Measurements from ENCODE around the gene DCD. TPM values are rescaled to one million over a fixed set of nuclear protein-coding genes. Genes with fewer than 3 reads are reported as not detected.

The DCD gene
- total and polyA plus RNA-seq, 2 of the 8 experiments (the other 6 are each of a cell fraction or from before 2014, with no cell fraction given): not detected

- no peaks in the 10 kb centered on the region for H3K36me3 ChIP-seq (ENCODE audit: control insufficient read depth in 2 of 4, insufficient read depth in 4 of 4, low read length in 3 of 4)
- H3K9me3 ChIP-seq (ENCODE audit: insufficient read depth in 2 of 2, low read depth in 1 of 2, low read length in 1 of 2): no peaks in the 10 kb centered on the region
- no peak overlapping the region for H4K8ac ChIP-seq (ENCODE audit: extremely low read depth, insufficient read depth, low read length)
- 71% methylated on average over 2 of the region's 2 CpGs; no CpG with 5 or more reads in 1 of the 2 experiments for WGBS, 2 experiments (ENCODE audit: extremely low coverage in 1 of 2, insufficient coverage in 1 of 2, insufficient read length in 1 of 2, insufficient replicate concordance in 2 of 2, low coverage in 1 of 2, low lambda C conversion rate in 2 of 2, missing lambda C conversion rate in 1 of 2)
- H2AFZ ChIP-seq (ENCODE audit: low read length): no peak overlapping the region
- no peak for FAIRE-seq
- no peak overlapping the region for H3K4me3 ChIP-seq (ENCODE audit: extremely low read depth in 1 of 4, insufficient read depth in 2 of 4, low read depth in 3 of 4, low read length in 4 of 4)
- no peak overlapping the region for H2BK120ac ChIP-seq (replicated peaks; ENCODE audit: low read depth, low read length)
- no peaks in the 10 kb centered on the region for H3K79me2 ChIP-seq (ENCODE audit: control insufficient read depth in 1 of 2, insufficient read depth in 2 of 2, low read length in 2 of 2)
- H2BK15ac ChIP-seq (ENCODE audit: low read length): no peak overlapping the region
- POLR2A ChIA-PET (ENCODE audit: partially characterized antibody): no interaction called here
- H3K23ac ChIP-seq (ENCODE audit: insufficient read length): no peak overlapping the region
- no peak overlapping the region for H4K91ac ChIP-seq (replicated peaks; ENCODE audit: insufficient read length, low read length)
- CTCF ChIA-PET (ENCODE audit: partially characterized antibody): interaction anchor here (1.1 to 6.8 kb wide), 21 partner anchors 11 to 367 kb away, joined by 3 to 48 read pairs (median 5); partner anchors contain the start of gene PPP1R1A
- H2AK5ac ChIP-seq (ENCODE audit: low read depth, low read length): no peak overlapping the region
- H3K27ac ChIP-seq (ENCODE audit: low read depth, low read length): no peak overlapping the region
- H3K18ac ChIP-seq (ENCODE audit: extremely low read depth, low read length): no peak overlapping the region
- DNase-seq (ENCODE audit: low read depth in 1 of 2, low spot score in 2 of 2): no peak
- H3K14ac ChIP-seq (ENCODE audit: insufficient read length): no peak overlapping the region
- H3K9ac ChIP-seq (replicated peaks in 1 of 4; ENCODE audit: extremely low read depth in 1 of 4, low read depth in 3 of 4, low read length in 3 of 4): no peak overlapping the region
- H2BK5ac ChIP-seq (ENCODE audit: low read depth, low read length): no peak overlapping the region
- no peak overlapping the region for H2BK20ac ChIP-seq (ENCODE audit: low read length)
- no peak overlapping the region for H2BK12ac ChIP-seq (ENCODE audit: low read depth, low read length)
- no peak for TF ChIP-seq HDAC2 (IDR thresholded peaks at IDR 0.05; ENCODE audit: borderline replicate concordance in 1 of 2, low read depth in 2 of 2, low read length in 2 of 2)
- no peak for TF ChIP-seq TEAD4 (IDR thresholded peaks at IDR 0.05; ENCODE audit: low read depth, low read length)
- TF ChIP-seq E2F6 (IDR thresholded peaks at IDR 0.05): no peak
- no peak for TF ChIP-seq FOSL1 (IDR thresholded peaks at IDR 0.05; ENCODE audit: insufficient read depth, low read depth, low read length)
- H3K79me1 ChIP-seq (ENCODE audit: low read depth, low read length): no peaks in the 10 kb centered on the region
- no peak overlapping the region for H3K4ac ChIP-seq (replicated peaks; ENCODE audit: insufficient read length, low read depth, low read length)
- no peaks in the 10 kb centered on the region for H3K23me2 ChIP-seq (ENCODE audit: low read depth, low read length)
- no peak overlapping the region for H3K4me2 ChIP-seq (ENCODE audit: insufficient read depth in 1 of 2, low read depth in 2 of 2, low read length in 2 of 2)
- no peaks in the 10 kb centered on the region for H4K20me1 ChIP-seq (replicated peaks in 1 of 2; ENCODE audit: control insufficient read depth in 1 of 2, insufficient read depth in 2 of 2, low read length in 2 of 2)
- H3K4me1 ChIP-seq (replicated peaks in 1 of 4; ENCODE audit: control insufficient read depth in 3 of 4, insufficient read depth in 4 of 4, low read length in 3 of 4): no peaks in the 10 kb centered on the region
- H3K27me3 ChIP-seq (replicated peaks in 1 of 4; ENCODE audit: control insufficient read depth in 3 of 4, extremely low read depth in 1 of 4, insufficient read depth in 3 of 4, low read length in 3 of 4): peaks cover 0 to 5% (median under 1%) of the 10 kb centered on the region in 4 experiments; a peak in 3 of 7 replicates
- H4K5ac ChIP-seq (ENCODE audit: insufficient read length, low read depth, low read length): no peak overlapping the region
- H3K56ac ChIP-seq (replicated peaks; ENCODE audit: insufficient read length, low read depth, low read length): no peak overlapping the region
Measured at GRCh38 chr12:54602661-54603060, 45.5 kb downstream of the DCD start.
